ENCODE measurements around the gene SMKR1. TPM values are rescaled to one million over a fixed set of nuclear protein-coding genes. Genes with fewer than 3 reads are reported as not detected.

Gene SMKR1
- total RNA-seq, 2 donors from 2014 or later, result 3.4 TPM; not detected in 1

- H3K4me1 ChIP-seq, result no peaks in the 10 kb centered on the region
- H3K9me3 ChIP-seq, result no peaks in the 10 kb centered on the region
- 43 to 58% methylated on average over 1 to 4 of the region's 4 CpGs for WGBS, 2 donors
- no peaks in the 10 kb centered on the region for H3K27me3 ChIP-seq
- H3K36me3 ChIP-seq (replicated peaks in 1 of 2; ENCODE audit: insufficient read depth in 1 of 2, low read depth in 2 of 2), result no peaks in the 10 kb centered on the region
- H3K27ac ChIP-seq, result no peak overlapping the region
- ATAC-seq, result no peak
- no peak for DNase-seq
- TF ChIP-seq CTCF (IDR thresholded peaks at IDR 0.05), result no peak
- no peak overlapping the region for H3K4me3 ChIP-seq
- intact Hi-C loops (cut with DNase I), result no loop called here
These were observed 12.4 kb downstream of the SMKR1 start for GRCh38 chr7:129514683-129515082.

DNA sequence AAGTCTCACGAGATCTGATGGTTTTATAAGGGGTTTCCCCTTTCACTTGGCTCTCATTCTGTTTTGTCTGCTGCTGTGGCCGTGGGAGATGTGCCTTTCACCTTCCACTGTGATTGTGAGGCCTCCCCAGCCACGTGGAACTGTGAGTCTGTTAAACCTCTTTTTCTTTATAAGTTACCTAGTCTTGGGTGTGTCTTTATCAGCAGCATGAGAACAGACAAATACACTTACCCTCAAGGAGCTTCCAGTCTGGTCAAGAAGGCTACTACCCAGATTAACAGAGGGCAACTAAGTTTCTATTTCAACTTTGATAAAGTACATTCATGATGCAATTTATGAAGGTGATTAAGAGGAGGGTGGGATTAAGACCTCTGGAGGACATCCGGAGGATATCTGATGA lies 13.1 kb downstream of the SMKR1 start:
- Histone ChIP-seq H3K36me3 (replicated peaks in 1 of 2; ENCODE audit: insufficient read depth in 1 of 2, low read depth in 2 of 2) (no peaks in the 10 kb centered on the region), H3K4me3 (no peak overlapping the region), H3K9me3 (no peaks in the 10 kb centered on the region), H3K27me3 (no peaks in the 10 kb centered on the region), H3K4me1 (no peaks in the 10 kb centered on the region), H3K27ac (no peak overlapping the region)
- no peak for ATAC-seq
- WGBS, 2 donors, result 74 to 82% methylated on average over 4 of the region's 4 CpGs
- DNase-seq, result no peak
- intact Hi-C loops (cut with DNase I), result no loop called here
- TF ChIP-seq POLR2A (IDR thresholded peaks at IDR 0.05), result no peak

GRCh38 chr7:129517931-129518330 lies 15.6 kb downstream of the SMKR1 start:
- Histone ChIP-seq H3K36me3 (replicated peaks in 1 of 2; ENCODE audit: insufficient read depth in 1 of 2, low read depth in 2 of 2) (no peaks in the 10 kb centered on the region), H3K4me3 (no peak overlapping the region), H3K9me3 (no peaks in the 10 kb centered on the region), H3K27me3 (no peaks in the 10 kb centered on the region), H3K4me1 (no peaks in the 10 kb centered on the region), H3K27ac (no peak overlapping the region)
- WGBS, 2 donors, result 77 to 79% methylated on average over 6 of the region's 6 CpGs
- TF ChIP-seq CTCF (IDR thresholded peaks at IDR 0.05) (no peak), POLR2A (IDR thresholded peaks at IDR 0.05) (no peak)
- ATAC-seq (no peak), DNase-seq (no peak)
- intact Hi-C loops (cut with DNase I), result no loop called here

DNA sequence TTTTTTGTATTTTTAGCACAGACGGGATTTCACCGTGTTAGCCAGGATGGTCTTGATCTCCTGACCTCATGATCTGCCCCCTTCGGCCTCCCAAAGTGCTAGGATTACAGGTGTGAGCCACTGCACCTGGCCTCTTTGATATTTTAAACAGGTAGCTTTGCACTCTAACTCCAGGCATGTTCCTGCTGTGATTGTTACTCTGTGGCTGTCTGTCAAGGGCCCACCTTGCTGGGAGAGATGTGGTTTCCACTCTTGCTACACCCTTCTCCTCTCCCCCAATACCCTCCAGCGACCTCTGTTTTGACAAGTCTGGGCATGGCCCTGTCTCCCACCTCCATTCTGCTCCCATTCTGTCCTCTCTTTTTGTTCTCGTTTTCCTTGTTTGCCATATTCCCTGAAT lies 17.1 kb downstream of the SMKR1 start:
- no peaks in the 10 kb centered on the region for H3K36me3 ChIP-seq (replicated peaks in 1 of 2; ENCODE audit: insufficient read depth in 1 of 2, low read depth in 2 of 2)
- TF ChIP-seq POLR2A (IDR thresholded peaks at IDR 0.05) (no peak), CTCF (IDR thresholded peaks at IDR 0.05) (no peak)
- intact Hi-C loops (cut with DNase I), result no loop called here
- no peaks in the 10 kb centered on the region for H3K27me3 ChIP-seq
- ATAC-seq, result no peak
- no peaks in the 10 kb centered on the region for H3K4me1 ChIP-seq
- DNase-seq, result no peak
- H3K4me3 ChIP-seq, result no peak overlapping the region
- no peak overlapping the region for H3K27ac ChIP-seq
- WGBS, 2 donors, result 22 to 33% methylated on average over 5 of the region's 5 CpGs
- H3K9me3 ChIP-seq, result no peaks in the 10 kb centered on the region

GRCh38 chr7:129522088-129522970 lies 20.0 kb downstream of the SMKR1 start:
- WGBS, 2 donors, result 44 to 52% methylated on average over 30 of the region's 30 CpGs
- Histone ChIP-seq H3K27ac (no peak overlapping the region), H3K36me3 (replicated peaks in 1 of 2; ENCODE audit: insufficient read depth in 1 of 2, low read depth in 2 of 2) (no peaks in the 10 kb centered on the region), H3K9me3 (no peaks in the 10 kb centered on the region), H3K27me3 (no peaks in the 10 kb centered on the region), H3K4me1 (no peaks in the 10 kb centered on the region), H3K4me3 (no peak overlapping the region)
- TF ChIP-seq POLR2A (IDR thresholded peaks at IDR 0.05) (no peak), CTCF (IDR thresholded peaks at IDR 0.05) (no peak)
- ATAC-seq, result no peak
- DNase-seq, result no peak
- intact Hi-C loops (cut with DNase I), result no loop called here

All from body of pancreas (tissue), 4 donors.